ENCODE results near the gene RELL2.
A peak's percentile ranks its signal among the peaks of the same experiment; 100 is the strongest.
"Not testable (repeated sequence)": the region's sequence is repeated elsewhere in the genome, so short reads cannot be mapped to it uniquely, and the experiment has no call there.

RELL2 gene, protein sequence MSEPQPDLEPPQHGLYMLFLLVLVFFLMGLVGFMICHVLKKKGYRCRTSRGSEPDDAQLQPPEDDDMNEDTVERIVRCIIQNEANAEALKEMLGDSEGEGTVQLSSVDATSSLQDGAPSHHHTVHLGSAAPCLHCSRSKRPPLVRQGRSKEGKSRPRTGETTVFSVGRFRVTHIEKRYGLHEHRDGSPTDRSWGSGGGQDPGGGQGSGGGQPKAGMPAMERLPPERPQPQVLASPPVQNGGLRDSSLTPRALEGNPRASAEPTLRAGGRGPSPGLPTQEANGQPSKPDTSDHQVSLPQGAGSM

DNA sequence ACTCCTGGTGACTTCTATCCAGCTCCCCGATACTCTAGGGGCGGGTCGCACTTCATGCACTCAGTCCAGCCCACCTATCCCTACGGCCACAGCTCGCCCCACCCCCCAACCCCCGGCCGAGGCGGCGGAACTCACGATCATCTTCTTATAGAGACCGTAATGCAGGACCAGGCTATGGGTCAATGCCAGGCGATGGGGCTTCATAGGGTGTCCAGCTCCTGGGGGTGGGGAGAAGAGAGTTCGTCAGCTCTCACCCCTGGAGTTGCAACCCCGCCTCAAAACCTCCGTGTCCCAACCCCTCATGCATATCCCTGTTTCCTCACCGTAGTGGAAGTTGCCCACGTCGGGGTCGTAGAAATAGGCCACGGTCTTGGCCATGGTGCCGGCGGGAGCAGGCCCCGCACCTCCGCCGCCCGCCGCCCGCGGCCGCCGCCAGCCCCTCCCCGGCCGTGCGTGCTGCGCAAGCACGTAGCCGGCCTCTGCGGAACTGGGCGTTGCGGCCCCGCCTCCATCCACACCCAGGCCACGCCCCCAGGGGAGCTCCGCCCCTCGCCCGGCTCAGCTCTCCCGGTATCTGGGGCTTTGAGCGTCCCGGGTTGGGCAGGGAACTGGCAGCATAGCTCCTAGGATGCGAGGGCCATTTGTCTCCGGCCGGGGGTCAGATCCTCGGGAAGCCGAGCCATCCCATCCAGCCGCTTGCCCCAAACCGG lies at the start of gene RELL2, which contains the start of gene HDAC3:
Gene RELL2, plus strand, starts transcription at position 585 of the 710 bp plus-strand sequence. CDS start 1,229 bp downstream, outside the sequence.
Gene HDAC3, minus strand, starts transcription at position 437 of the 710 bp plus-strand sequence. Its CDS starts 59 bp downstream, at position 378.
- DNase-seq (ENCODE audit: low read depth): peak; percentile 91

DNA sequence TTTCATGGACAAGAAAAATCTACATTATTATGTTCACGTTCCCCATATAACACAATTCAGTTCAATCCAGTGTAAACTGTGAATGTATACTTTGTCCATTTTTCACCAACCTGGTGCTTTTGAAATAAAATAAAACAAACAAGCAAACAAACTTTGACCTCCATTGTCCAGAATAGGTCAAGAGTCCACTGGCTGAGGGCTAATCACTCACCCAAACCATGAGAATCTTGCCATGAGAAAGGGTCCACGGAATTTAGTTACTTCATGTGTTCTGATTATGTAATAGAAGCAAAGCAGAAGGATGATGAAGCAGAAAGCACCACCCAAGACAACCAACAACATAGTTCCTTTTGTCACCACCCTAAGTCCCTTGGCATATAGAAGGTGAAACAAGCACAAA lies 46.7 kb upstream of the RELL2 start:
- no peak for DNase-seq (ENCODE audit: low read depth)

DNA sequence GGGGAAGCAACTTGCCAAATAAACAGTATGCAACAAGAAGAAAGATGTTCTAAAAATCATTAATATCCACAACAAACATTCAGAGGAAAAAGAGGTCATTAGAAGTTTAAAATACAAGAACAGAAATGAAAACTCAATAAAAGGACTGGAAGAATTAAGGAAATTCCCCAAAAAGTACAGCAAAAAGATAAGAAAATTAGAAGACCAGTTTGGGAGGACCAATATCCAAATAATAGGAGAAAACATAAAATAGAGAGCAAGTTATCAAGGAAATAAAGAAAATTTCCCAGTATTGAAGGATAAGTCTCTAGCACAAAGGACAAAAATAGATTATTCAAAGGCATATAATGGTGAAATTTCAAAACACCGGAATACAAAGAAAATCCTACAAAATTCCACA lies 39.9 kb upstream of the RELL2 start:
- no peak for DNase-seq (ENCODE audit: low read depth)

DNA sequence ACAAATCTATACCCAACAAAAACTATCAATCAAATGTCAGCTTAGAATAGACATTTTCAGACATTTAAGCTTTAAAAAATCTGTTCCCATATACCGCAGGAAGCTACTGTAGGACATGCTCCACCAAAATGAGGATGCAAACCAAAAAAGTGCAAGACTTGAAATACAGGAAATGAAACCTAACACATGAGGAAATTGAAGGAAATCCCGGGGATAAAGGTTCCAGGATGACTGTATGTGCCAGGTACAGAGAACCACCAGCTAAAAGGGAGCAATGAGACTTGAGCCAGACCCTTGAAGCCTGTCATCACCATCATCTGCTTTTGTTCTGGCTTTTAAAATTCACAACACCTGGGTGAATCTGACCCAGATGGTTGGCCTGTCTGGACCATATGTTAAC lies 39.4 kb upstream of the RELL2 start:
- no peak for DNase-seq (ENCODE audit: low read depth)

DNA sequence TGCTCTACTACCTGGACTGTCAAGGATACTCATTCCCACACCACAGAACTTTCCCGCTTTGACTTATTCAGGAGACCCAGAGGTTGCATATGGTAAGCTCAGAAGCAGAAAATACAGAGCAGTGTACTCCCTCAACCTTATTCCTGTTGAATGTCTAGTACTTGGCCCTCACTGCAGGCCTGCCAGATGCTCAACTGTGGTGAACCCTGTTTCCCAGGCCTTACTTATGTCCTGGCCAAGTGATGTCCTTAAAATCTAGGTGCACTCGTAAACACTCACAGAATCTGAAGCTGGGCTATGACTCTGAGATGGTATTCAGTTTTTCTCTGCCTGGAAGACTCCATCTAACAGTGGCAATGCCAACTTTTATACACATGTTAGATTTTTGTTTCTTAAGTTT lies 39.0 kb upstream of the RELL2 start:
- DNase-seq (ENCODE audit: low read depth): no peak

DNA sequence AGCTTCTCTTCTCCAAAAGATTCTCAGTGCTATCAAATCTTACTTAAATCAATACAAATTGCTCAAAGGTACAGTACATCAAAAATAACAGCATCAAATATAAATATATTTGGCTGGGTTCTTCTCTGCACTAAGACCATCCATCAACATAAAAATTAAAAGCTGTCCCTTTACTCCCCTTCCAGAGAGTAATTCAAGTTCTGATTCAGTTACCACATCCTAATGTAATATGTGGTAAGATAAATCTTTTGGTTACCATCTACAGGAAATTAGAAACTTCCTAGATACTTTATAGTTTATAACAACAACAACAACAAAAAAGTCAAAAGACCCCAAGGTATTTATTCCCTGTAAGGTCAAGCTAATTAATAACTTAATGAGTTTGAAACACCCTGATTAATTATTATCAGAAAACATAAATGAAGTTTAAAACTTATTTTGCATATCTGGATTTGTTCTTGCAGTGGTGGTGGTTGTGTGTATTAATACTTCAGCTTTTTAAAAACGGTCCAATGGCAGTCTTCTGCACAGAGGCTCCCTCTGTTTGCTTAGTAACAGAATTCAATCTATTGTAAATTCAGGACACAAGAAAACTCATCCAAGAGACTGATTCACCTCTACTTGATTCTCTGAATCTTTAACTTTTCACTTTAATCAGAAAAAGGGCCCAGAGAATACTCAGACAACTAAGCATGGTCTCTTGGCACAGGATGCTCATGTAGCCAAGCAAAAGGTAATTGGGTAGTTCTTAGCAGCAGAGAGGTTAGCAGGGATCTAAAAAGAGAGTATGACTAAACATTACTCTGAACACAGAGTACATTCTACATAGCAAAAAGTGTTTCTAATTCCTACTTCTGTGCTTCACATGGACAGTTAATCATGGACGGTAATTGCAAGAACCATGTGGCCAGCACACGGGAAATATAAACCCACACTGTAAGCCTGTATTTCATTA lies 38.1 kb upstream of the RELL2 start:
- no peak for DNase-seq (ENCODE audit: low read depth)

DNA sequence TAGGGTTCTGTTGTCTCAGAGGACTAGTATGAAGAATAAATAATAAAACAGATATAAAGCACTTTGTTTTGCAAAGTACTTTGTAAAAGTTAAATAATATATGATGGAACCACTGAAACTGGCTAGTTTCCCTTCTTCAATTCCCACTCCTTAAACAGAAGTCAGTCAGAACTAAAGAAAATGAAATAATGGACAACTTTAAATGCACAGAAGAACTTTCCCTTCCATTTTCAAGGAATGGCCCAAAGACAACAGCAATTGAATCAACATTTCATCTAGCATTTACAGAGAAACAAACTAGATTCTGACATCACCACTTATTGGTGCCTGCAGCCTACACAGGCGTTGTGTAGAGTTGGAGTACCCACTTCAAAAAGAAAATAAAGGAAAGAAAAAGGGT lies 34.2 kb upstream of the RELL2 start:
- DNase-seq (ENCODE audit: low read depth): no peak

DNA sequence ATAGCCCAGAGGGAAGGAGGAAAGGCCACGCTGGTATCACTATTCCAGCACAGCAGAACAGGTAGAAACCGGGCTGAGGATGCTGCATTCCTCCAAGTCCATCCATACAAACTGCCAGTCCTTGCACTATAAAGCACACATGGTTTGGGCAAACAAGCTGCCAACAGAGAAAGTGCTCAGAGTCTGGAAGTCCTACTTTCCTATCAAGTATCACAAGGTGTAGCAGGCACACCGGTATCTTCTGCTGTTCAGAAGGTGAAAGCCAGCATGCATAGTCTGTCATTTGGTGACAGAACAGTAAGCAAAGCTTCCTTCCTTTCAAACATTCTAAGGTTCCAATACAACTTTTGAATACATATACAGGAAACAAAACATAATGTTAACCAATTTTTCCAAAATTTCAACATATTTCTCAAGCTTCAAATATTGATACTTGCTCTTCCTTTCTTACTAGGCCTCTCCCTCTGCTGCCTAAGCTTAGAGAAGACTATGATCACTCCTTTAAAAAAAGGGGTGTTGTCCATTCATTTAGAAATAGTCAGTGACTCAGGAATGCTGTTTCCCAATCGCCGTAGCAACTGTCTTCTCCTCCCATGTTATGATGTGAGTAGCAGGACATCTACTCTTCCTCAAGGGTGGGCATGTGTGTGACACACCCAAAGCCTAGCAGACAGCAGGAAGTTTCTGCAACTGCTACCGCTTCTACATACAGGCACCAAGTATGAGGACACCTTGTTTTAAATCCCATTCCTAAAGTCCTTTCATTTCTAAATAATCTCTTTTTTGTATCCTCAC lies 32.7 kb upstream of the RELL2 start:
- DNase-seq (ENCODE audit: low read depth): no peak

DNA sequence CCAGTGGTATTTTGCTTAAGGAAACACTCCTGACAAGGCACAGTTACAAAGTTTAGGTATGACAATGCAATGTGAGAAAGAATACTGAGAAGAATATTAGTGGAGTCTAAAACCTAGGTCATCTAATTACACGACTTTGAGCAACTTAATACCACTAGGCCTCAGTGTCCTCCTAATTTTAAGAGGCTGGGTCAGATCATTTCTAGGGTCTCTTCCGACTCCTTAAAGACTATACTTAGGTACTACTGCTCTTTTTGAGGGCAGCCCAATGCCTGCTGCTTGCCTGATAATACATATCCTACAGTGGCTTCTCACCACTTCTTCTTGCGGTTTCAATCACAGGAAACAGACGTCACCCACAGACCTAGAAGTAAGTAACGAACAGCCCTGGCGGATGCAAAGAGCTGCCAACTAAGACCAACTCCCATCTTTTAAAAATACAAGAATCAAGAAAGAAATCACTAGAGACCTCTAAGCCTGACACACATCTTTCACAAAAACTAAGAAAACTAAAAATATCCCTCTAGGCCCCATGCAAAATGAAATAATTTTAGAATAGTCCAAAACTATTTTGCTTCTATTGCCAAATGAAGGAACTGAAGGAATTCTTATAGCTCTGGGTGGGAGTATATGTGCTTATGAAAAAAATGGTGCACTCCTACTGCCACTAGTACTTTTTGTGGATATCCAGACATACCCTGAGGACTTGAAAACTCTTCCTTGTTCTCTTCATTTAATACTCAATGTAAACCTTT lies 31.1 kb upstream of the RELL2 start:
- peak; percentile 40 for DNase-seq (ENCODE audit: low read depth)

DNA sequence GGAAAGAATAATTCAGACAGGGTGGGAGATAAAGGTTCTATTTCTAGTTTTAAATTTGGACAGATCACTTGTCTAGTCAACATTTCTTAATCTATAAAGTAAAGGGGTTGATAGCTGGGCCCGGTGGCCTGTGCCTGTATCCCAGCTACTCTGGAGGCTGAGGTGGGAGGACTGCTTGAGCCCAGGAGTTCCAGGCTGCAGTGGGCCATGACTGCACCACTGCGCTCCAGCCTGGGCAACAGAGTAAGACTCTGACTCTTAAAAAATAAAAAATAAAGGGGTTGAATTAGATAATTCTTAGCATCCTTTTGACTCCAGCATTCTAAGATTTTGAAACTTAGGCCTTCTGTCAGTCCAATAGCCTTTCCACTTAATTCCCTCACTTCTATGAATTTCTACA lies 28.8 kb upstream of the RELL2 start:
- no peak for DNase-seq (ENCODE audit: low read depth)

DNA sequence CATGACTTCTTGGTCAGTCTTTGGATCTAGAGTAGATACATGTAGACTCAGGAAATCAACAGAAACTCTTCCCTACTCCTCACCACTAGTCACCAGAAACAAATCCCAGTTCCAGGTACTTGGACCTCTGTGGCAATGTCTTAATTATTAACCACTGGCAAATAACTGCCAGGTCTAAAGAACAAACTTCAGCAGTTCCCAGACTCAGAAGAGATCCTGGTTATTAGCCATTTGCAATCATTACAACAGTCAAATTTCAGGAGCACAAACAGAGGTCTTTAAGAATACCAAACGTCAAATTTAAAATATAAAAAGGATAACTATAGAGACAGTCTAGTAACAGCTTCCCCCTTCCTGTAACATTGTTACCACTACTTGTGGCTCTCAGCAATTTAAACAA lies 28.2 kb upstream of the RELL2 start:
- DNase-seq (ENCODE audit: low read depth): no peak

DNA sequence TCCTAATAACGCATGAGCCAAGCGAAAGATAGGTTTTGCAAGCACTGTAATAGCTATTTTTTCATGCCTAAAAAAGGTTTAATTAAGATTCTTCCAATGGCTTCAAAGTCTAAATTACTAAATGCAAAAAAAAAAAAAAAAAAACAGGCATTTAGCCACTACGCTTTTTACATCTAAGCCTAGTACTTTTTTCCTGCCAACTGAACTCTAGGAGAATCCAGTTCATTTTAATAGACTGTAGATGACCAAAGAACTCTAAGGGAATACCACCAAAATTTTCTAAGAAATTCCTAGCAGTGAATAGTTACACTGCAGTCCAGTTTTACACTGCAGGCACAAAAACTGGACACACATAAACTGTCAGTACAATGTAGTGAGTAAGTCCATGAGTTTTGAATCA lies 27.8 kb upstream of the RELL2 start:
- no peak for DNase-seq (ENCODE audit: low read depth)

DNA sequence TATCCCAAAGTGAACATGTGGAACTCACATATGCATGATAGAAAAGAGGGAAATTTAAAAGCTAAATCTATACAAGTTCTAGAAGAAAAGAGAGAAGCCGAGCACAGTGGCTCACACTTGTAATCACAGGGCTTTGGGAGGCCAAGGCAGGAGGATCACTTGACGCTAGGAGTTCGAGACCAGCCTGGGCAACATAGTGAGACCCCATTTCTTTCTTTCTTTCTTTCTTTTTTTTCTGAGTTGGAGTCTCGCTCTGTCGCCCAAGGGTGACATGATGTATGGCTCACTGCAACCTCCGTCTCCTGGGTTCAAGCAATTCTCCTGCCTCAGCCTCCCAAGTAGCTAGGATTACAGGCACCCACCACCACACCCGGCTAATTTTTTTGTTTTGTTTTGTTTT lies 26.9 kb upstream of the RELL2 start:
- not testable (repeated sequence) for DNase-seq (ENCODE audit: low read depth)

DNA sequence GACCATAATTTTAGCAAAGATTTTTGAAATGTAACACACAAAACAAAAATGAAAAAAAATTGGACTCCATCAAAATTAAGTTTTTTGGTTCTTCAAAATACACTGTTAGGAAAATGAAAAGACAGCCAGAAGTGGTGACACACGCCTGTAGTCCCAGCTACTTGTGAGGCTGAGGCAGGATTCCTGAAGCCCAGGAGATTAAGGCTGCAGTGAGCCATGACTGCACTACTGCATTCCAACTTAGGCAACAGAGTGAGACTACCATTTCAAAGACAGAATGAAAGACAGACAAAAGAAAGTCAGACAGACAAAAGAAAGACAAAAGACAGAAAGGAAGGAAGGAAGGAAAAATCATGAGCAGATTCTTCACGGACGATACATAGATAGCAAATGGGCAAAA lies 25.5 kb upstream of the RELL2 start:
- DNase-seq (ENCODE audit: low read depth): no peak

DNA sequence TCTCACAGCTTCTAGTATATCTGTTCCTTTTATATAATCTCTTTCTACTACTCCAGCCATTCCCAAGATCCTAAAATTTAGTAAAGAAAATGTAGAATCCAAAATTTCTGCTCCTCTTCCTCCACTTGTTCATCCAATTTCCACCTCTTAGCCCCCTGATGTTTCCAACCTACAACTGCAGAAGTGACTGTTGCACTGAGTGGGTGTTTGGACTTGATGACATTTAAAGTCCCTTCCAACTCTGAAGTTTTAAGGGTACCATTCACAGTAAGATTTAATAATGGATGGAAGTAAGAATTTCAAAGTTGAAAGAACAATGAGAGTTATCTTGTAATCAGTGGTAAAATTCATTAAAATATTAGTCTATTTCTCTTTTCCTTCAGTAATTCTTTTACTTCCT lies 23.5 kb upstream of the RELL2 start:
- no peak for DNase-seq (ENCODE audit: low read depth)

DNA sequence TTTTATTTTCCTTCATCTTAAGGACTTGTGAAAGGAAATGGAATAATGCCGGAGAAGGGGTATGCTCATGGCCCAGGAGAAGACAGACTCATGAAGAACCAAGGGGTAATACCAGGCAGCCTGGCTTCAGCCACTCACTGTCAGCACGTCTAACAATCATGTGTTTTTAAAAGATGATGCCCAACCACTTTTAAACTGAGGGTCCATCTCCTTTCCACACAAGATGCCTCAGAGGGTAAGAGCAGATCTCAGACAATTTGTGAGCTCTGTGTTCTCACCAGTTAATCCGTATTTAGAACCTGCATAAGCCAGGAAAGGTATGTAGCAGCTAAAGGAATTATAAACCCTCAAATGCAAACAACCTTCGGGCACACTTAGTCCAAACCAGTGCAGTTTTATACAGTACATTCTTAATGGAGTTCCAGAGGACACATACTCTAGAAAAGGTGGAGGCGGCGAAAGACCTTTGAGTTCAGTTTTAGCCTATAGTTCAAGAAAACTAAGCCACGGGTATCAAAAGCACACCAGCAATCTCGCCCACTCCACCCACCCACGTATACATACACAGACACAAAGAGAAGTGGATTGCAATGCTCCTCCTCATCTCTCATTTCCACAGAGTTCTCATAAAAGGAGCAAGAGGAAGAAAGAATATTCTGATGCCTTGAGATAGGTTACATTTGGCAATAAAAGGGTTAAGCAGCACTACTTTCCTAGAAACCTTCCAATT lies 20.6 kb upstream of the RELL2 start:
- DNase-seq (ENCODE audit: low read depth): no peak

DNA sequence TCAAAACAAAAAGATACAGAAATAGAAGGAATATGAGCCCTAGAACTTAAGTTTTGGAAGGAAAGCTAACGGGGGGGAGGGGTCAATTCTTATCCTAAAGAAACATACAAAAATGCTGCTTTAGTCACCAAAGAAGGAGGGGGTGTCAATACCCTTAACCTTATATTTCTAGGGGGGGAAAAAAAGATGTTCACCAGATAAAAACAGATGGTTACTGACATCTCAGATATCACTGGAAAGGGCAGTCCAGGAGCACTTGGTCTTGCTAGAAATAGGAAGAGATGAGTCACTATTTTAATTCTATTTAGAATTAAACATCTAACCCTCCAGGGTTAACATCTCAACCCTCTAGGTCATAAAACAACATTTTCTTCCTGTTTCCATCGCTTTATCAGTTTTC lies 19.7 kb upstream of the RELL2 start:
- no peak for DNase-seq (ENCODE audit: low read depth)

DNA sequence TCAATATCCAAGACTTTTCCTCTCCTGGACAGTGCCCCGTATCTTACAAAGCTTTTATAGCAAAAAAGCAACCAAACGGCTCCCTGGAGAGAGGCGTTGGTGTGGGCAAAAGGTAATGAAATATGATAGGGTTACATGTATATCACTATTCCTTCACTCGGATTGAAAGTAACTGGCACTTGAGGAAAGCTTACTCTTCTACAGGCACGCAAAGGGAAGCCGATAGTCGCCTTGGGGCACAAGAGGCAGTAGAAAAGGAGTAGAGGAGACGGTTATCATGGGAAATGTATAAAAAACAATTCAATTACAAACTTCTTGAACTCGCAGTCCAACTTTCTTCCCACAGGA lies 19.1 kb upstream of the RELL2 start:
- DNase-seq (ENCODE audit: low read depth): no peak

DNA sequence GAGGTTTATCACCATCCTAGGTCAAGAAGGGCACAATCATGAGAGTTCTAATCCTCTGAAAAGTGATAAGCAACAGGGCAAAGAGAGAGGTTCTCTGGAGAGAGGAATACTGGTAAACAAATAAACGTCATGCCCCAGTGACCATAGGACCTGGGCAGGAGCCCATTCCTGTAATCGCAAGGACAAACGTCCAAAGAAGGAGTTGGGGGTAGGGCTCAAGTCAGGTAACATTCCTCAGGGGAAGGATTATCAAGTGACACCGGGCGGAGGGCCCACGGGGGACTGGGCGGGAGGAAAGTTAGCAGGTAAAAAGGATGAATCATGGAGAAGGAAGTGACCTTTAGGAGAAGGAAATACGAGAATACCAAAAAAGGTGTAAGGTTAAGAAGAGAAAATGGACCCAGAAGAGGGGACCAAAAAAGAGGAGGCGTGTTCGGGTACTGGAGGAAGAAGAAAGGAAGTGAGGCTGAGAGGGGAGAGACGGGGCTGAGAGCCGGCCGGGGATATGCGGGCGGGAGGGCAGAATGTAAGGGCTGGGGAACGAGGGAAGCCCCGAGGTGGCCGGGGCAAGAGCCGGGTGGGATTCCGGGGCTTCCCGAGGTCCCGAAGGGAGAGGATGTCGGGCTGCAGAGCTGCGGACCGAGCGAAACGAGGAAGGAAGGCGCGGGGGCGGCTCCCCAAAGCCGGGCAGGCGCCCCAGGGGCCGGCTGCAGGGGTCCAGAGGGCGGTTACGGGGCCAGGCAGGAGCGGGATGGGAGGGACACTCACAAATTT lies 18.6 kb upstream of the RELL2 start:
- peak; percentile 24 for DNase-seq (ENCODE audit: low read depth)

All from activated T-helper 1 cell treated with Interleukin-2 at 50 U/mL for 16 hours (primary cell).